Measurements from ENCODE around the gene VAV1.
"Not testable (repeated sequence)": the region's sequence is repeated elsewhere in the genome, so short reads cannot be mapped to it uniquely, and the experiment has no call there.

The VAV1 gene

GRCh38 chr19:6822311-6822670, 49.8 kb downstream of the VAV1 start:
- no peak for DNase-seq

GRCh38 chr19:6825076-6825774, 52.7 kb downstream of the VAV1 start:
- DNase-seq, result no peak

- DNase-seq, result no peak
Observed at GRCh38 chr19:6826281-6826920, 53.9 kb downstream of the VAV1 start.

GRCh38 chr19:6828306-6828697, 55.8 kb downstream of the VAV1 start:
- DNase-seq, result no peak

- peak; percentile 18 for DNase-seq
Observed at GRCh38 chr19:6828698-6829633, 56.5 kb downstream of the VAV1 start.

GRCh38 chr19:6829829-6830228, 57.3 kb downstream of the VAV1 start:
- not testable (repeated sequence) for DNase-seq

GRCh38 chr19:6831084-6831483, 58.6 kb downstream of the VAV1 start:
- not testable (repeated sequence) for DNase-seq

- DNase-seq, result no peak
Observed at GRCh38 chr19:6832412-6832811, 59.9 kb downstream of the VAV1 start.

- DNase-seq, result no peak
Observed at GRCh38 chr19:6833166-6833790, 60.8 kb downstream of the VAV1 start.

- DNase-seq, result no peak
Observed at GRCh38 chr19:6834433-6834832, 61.9 kb downstream of the VAV1 start.

- DNase-seq, result no peak
Observed at GRCh38 chr19:6835501-6835900, 63.0 kb downstream of the VAV1 start.

GRCh38 chr19:6837525-6837924, 65.0 kb downstream of the VAV1 start:
- DNase-seq, result no peak

- DNase-seq, result no peak
Observed at GRCh38 chr19:6838062-6838655, 65.7 kb downstream of the VAV1 start.

- DNase-seq, result no peak
Observed at GRCh38 chr19:6842871-6843607, 70.5 kb downstream of the VAV1 start.

- no peak for DNase-seq
Observed at GRCh38 chr19:6847828-6848200, 75.3 kb downstream of the VAV1 start.

GRCh38 chr19:6848986-6849385, 76.5 kb downstream of the VAV1 start:
- no peak for DNase-seq

GRCh38 chr19:6849876-6850275, 77.4 kb downstream of the VAV1 start:
- no peak for DNase-seq

GRCh38 chr19:6851359-6851758, 78.9 kb downstream of the VAV1 start:
- no peak for DNase-seq

GRCh38 chr19:6852001-6852400, 79.5 kb downstream of the VAV1 start:
- DNase-seq, result no peak

- DNase-seq, result no peak
Observed at GRCh38 chr19:6853868-6854267, 81.4 kb downstream of the VAV1 start.

GRCh38 chr19:6854758-6855157, 82.2 kb downstream of the VAV1 start:
- DNase-seq, result no peak

GRCh38 chr19:6856749-6857372, 84.4 kb downstream of the VAV1 start:
- no peak for DNase-seq

Measured in activated CD4-positive, alpha-beta T cell treated with anti-CD3 and anti-CD28 coated beads, Interleukin-2, amount 50 U/mL, for 1 hour (primary cell).